GM19438 (cell line): Measurements from ENCODE around the gene FILIP1L.

ENCODE experiments used
- ATAC-seq: cut with Tn5 transposase; IDR thresholded peaks from one replicate; pipeline ENCODE4 v1.9.1; 2021; ENCODE audit warnings: low read depth; ENCODE audit not compliant: unreplicated experiment

Gene FILIP1L

DNA sequence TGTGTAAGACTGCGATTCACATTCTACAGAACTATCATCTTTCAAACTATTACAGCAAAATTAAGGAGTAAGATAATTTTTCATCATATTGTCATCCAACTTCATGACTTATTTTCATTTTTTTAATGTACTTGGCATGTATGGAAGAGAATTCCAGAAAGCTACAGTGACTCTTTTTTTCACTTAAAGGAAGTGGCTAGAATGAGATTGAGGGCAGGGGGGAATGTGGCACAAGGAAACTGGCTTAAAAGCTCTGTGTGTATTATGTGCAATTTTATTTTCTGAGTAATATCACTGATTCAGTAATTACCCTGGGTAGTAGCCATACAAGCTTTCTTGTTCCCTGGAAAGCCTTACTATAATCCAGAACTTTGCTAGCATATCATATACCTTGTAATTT lies 94.6 kb downstream of the FILIP1L start:
- ATAC-seq, result no peak

- ATAC-seq, result no peak
These were observed 95.5 kb downstream of the FILIP1L start for GRCh38 chr3:100018806-100019205.

DNA sequence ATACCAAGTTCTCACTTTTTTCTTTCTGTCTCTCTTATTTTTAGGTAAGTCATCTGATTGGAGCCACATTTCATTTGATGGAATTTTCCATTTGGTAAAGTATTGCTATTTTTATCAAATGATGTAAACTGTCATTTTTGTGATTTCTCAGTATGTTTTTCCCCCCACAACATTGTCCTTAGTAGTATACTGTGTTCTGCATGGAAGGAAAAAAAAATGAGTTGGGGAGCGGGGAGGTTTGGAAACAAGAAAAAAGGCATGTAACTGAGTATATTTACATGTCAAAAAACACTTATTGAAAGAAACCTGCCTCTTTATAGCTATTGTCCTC lies 104.2 kb downstream of the FILIP1L start:
- no peak for ATAC-seq

DNA sequence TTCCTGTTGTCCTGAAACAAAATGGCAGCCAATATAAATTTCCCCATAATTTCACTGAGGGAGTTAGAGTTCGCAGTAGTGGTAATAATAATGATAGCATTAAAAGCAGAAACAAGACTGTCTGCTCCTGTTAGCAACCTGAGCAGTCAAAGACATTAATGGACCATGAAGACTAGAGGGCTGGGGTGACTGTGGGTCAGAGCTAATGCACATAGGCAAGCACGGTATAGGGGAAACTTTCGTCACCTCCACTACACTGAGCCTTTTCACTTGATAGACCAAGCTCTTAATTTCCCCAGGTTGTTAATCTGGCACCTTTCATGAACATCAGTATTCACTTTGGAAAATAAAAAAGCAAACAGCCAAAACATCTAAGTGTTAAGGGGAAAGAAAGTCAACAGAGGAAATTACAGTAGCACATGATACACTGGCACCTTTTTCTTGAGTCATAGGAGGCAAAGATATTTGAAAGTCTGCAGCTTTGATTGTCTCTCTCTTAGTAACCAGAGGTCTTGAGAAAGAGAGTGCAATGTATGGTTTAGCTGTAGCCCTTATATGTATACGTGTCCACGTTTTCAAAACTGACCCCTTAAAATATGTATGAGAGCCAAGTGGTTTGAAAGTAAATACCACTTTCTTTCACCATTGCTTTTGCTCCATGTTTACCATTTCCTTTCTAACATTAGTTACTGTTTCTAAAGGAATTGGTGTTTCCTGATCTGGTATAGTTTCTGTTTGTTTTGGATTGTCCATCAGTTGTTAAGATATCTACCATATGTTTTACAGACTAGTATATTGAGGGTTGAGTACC lies 104.8 kb downstream of the FILIP1L start:
- ATAC-seq, result no peak

- ATAC-seq, result no peak
These were observed 106.1 kb downstream of the FILIP1L start for GRCh38 chr3:100008081-100008698.

DNA sequence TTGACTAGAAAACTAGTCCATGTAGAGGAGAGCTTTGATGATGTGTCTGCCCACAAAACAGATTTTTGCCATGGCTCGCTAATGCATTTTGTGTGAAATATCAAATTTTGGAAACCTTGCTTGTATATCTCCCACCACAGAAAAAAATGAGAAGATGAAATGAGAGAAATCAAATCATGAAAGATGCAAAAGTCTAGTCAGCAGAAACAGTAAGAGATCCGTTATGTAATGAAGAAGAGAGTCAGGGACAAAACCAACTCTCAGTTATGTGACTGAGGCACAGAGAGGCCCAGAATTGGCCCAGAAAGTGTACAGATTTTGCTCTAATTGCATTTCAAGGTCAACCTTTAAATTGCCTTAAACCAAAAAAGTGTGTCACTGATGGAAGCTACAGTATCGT lies 107.0 kb downstream of the FILIP1L start:
- ATAC-seq, result no peak

DNA sequence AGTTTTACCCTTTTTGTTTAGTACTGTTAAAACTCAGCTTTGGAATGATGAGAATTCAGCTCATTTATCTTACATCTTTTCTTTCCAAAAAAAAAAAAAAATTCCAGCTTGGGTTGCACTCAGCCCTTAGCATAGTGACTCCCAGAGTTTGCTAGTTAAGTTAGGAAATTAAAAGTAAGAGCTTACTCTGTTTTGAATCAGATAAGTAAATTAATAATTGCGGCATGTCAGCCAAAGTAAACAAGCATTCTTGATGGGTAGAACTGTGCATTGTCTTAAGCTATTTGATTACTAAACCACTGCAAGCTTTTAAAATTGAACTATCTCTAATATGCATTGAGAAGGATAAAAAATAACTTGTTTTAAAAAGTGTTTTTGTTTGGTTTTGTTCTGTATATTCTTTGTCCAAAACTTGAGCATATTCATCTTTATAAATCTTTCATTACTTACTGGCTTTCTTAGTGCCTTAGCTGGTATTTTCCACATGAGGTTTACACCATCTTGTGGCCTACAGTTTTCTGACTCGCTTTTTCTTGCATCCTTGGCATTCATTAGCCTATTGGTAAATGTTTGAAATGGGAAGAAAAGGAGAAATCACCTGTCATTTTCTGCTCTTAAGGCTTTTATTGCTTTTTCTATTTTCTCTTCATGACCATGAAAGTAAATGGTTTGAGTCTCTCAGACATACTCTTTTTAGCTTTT lies 107.6 kb downstream of the FILIP1L start:
- ATAC-seq, result no peak

DNA sequence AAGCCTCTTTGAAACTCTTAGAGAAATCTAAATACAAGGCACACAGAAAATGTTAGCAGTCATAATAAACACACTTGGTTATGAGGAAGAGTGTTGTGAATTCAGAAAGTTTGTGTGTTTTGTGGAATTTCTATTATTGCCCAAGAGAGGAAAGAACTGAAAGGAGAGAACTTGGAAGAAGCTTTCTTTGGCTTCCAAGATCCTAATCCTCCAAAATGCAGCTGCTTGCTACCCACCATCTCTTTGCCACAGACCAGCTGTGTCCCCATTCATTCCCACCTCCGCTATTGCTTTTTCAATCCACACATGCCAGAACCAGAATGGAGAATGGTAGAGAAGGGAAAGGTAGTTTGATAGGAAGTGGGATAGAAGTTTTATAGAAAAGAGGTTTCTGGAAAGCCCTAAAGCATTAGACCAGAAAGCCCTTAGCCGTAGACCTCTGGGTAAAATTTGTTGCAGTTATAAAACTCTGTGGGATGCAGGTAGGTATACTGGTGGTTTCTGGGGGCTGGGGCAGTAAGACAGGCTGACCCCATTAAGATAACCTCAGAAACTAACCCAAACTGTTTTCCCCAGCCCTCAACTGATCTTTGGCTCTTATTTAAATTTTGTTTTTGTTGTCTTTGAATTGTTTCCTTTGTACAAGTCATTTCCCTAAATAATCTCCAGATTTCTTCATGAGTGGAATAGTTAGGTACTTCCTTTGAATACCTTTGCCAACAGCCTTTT lies 108.5 kb downstream of the FILIP1L start:
- ATAC-seq, result no peak

- no peak for ATAC-seq
These were observed 109.4 kb downstream of the FILIP1L start for GRCh38 chr3:100004931-100005330.

DNA sequence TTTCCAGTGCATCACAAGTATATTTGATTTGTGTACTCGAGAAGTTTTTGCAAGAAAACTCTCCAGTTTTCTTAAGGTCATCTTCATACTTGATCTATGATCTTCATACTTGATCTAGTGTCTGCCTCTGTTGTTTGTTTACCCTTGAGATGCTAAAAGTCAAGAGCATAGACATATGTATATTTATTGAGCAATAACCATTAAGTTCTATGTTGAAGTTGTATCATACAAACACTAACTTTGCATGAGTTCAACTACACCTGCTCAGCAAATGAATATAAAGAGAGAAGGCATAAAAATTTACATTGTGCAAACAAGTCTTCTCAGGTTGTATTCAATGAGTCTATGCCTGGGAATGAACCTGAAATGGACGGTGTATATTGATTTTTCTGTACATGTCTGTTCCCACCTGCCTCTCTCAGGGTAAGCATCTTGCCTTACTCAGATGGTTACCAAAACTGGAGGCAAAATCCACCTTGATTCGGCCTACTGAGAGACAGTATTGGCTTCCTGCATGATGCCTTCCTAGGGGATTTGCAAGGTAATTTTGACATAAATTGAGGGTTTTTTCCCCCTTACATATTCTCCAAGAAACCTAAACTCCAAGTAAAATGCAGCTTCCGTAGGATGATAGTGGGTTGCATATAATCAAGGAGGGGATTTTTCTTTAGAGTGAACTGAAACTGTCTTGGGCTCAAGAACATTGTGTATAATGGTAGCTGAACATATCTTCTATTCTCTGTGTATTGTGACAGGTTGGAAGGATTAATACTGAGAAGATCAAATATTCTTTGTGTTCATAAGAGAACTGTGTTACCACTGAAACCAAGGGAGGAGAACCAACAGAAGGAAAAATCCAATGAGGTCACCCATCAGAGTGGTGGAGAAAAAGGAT lies 110.4 kb downstream of the FILIP1L start:
- ATAC-seq, result no peak

- ATAC-seq, result no peak
These were observed 111.5 kb downstream of the FILIP1L start for GRCh38 chr3:100002599-100003350.

- ATAC-seq, result no peak
These were observed 112.6 kb downstream of the FILIP1L start for GRCh38 chr3:100001526-100002270.

GRCh38 chr3:100001083-100001482 lies 113.2 kb downstream of the FILIP1L start:
- ATAC-seq, result no peak

DNA sequence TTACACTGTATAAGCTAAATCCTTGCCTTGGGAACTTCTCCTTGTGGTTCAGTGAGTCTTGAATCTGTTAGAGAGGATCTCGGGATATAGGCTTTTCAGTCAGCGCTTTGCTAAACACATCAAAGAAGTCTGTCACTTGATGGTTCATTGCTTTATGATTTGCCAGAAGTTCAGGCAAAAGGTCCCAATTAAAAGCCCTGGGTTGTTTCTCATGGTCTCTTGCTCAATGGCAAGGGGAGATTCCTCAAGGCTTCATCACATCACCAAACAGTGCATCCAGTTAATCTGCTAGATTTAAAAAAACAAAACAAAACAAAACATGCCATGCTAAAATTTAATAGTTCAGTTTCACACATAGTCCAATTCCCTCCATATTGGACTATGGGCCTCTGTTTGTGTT lies 114.8 kb downstream of the FILIP1L start:
- ATAC-seq, result no peak

DNA sequence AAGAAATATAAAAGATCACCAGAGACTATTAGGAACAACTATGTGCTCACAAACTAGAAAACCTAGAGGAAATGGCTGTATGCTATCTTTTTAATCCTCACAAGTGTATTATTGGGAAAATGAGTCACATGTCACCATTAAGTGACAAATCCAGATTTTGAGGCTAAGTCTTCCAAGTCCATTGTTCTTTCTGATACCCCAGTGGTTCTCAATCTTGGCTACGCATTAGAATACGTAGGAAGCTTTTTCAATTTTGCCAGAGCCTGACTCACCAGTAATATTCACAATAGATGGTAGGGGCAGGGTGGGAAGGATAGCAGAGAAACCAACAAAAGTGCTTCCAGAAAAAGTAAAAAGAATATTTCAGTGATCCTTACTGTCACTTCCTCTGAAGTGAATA lies 117.0 kb downstream of the FILIP1L start:
- no peak for ATAC-seq

GRCh38 chr3:99990179-99990578 lies 124.1 kb downstream of the FILIP1L start:
- ATAC-seq, result no peak

DNA sequence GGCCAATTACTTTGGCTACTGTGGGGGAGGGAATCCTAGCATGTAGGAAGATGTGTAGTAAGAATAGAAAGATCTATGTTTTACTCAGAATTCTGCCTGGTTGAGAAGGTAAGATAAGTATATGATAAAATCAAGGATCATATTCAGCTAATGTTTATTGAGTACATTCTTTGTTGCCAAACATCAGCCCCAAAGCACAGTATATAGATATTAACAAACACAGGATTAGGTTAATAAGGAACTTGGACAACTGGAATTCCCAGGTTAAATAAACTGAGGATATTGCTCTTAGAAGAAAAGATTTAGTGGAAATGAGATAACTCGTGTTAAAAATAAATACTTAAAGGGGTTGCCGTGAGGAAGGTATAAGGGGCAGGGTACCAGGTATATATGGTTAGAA lies 129.6 kb downstream of the FILIP1L start:
- ATAC-seq, result no peak

DNA sequence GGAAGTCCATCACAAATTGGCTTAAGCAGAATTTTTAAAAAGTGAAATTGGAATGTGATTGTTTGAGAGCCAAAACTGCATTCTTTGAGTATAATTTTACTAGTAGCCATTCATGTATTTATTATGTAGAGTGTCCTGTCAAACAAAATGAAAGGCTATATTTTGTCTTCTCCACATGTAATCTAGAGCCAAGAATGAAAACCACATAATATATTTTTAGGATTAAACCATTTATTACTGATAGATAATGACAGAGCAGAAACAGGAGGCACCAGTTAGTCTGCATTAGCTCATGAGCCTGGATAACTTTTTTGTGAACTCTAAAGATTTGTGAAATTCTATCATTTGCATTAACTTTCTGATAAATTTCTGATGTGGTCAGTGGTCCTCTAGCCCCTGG lies 130.2 kb downstream of the FILIP1L start:
- ATAC-seq, result no peak

DNA sequence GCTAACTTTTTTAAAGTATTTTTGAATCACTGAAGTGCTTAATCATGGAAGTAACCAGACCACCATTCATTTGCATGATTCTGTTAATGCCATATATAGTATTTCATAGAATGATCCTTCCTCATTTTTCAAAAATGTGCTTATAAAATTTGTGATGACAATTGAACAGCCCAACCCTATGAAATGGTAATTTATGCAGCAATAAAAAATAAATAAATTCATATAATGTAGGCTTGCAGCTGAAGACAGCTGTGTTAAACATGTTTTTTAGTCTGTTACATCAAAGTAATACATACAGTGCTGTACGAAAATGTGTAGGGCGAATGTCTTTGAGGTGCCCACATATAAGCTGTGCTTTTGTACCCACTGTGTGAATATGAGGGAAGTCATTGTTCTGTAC lies 131.7 kb downstream of the FILIP1L start:
- no peak for ATAC-seq
